Measurements from ENCODE around the gene KRT71.
"Not testable (repeated sequence)": the region's sequence is repeated elsewhere in the genome, so short reads cannot be mapped to it uniquely, and the experiment has no call there.

Gene KRT71

GRCh38 chr12:52519826-52520662 is 32.9 kb downstream of the KRT71 start, which contains the start of gene KRT5:
Gene KRT5, minus strand, starts transcription at chr12:52520394. Its CDS starts 98 bp downstream, at chr12:52520296.
- no peak for DNase-seq (ENCODE audit: low spot score)

DNA sequence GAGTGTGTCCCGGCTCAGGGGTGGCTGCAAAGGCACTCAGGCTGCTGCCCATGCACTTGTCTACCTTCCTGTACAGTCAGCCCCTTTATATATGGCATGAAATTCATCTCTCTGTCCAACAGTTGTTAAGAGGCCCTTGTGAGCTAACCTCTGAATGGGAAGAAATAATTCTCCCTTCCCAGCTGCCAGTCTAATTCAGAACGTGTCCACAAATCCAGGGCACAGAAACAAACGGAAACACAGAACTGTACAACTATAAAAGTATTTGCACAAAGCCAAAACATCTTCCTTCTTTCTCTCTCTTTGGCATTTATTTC is 33.6 kb downstream of the KRT71 start:
- DNase-seq (ENCODE audit: low spot score), result no peak

GRCh38 chr12:52518574-52519386 is 34.2 kb downstream of the KRT71 start:
- no peak for DNase-seq (ENCODE audit: low spot score)

DNA sequence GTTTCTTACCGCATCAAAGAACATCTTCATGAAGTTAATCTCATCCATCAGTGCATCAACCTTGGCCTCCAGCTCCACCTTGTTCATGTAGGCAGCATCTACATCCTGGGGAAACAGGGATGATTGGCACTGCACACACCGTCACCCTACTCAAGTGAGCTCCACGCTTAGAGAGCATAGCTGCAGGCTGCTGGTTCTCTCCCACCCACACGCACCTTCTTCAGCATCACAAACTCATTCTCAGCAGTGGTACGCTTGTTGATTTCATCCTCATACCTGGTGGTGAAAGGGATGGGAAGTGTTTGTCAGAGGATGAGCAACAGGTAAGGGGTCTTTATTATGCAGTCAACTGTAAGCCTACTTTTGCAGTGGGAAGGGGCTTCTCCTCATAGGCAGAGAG is 35.1 kb downstream of the KRT71 start:
- DNase-seq (ENCODE audit: low spot score), result no peak

- no peak for DNase-seq (ENCODE audit: low spot score)
Measured at GRCh38 chr12:52517005-52517835, 35.7 kb downstream of the KRT71 start.

DNA sequence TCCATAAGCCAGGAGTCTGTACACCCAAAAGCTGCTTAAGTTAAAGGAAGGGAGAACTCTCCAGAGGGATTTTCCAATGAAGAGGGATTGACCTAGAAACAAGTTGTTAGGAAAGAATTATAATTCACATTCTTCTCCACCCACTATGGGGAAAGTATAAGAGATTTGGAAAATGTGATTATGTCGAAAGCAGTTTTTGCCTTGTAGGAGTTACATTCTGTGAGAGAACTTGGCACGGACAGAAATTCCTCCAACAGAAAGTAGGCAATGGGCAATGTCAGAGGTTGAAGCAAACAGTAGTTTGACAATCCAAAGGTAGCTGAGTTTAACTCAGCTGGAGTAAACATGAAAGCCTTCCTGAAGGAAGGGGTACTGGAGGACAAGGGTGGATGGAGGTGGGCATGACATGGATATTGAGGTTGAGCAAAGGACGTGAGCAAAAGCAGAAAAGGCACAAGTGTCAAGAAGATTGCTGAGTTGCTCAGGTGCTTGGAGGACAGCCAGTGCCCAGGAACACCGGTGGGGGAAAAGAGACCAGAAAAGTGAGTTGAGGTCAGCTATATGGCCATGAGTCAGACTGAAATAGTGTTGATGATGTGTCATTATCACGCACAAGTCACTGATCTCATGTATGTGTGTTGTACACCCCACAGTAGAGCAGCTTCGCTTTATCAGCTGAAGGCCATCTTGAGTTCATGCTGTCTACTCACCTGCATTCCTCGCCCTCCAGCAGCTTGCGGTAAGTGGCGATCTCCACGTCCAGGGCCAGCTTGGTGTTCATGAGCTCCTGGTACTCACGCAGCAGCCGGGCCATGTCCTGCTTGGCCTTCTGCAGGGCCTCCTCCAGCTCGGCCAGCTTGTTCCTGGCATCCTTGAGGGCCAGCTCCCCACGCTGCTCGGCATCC is 36.8 kb downstream of the KRT71 start:
- no peak for DNase-seq (ENCODE audit: low spot score)

GRCh38 chr12:52515319-52515646 is 37.7 kb downstream of the KRT71 start:
- no peak for DNase-seq (ENCODE audit: low spot score)

DNA sequence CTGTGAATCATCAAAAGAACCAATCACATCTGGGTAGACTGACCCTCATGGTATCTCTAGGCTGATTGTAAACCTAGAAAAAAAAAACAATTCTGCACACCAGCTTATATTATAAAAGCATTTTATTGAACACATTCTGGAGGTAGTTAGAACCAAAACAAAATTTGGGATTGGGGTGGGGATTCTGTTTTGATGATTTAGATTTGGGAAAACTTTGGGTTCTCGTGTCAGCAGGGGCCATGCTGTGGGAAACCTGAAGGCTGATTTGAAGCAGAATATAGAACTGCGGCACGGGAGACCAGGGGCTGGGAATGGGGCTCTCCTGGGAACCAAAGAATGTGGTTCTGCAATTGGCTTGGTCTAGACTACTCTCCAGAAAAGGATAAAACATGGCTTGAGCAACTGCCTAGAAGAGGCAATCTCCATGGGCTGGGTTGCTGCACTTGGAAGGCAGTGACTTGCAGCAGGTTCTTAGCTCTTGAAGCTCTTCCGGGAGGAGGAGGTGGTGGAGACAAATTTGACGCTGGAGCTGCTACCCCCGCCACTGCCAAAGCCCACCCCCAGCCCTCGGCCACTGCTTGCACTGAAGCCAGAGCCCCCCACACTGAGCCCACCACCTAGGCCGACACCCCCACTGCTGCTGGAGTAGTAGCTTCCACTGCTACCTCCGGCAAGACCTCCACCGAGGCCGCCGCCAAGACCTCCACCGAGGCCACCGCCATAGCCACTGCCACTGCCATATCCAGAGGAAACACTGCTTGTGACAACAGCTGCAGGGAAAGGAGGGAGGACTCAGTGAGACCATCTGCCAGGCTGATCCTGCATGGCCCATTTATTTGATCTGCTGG is 38.2 kb downstream of the KRT71 start:
- DNase-seq (ENCODE audit: low spot score), result no peak

- no peak for DNase-seq (ENCODE audit: low spot score)
Measured at GRCh38 chr12:52513736-52514135, 39.2 kb downstream of the KRT71 start.

DNA sequence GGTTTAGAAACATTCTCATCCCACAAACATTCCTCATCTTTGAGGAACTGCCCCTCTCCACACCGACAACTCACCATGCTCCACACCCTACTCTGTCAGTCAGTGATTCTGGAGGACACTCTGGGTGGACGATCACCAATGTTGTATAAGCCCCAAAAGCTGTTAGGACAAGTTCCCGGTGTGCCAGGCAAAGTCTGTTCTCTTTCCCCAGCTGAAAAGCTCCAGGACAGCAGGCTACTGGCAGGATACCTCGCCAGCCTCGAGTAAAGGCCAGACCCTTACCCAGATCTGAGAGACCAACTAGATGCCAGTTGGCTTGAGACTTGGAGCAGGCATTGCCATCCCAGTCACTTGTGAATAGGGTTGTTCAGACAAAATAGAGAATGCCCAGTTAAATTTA is 44.7 kb downstream of the KRT71 start:
- DNase-seq (ENCODE audit: low spot score), result no peak

- peak; percentile 75 for DNase-seq (ENCODE audit: low spot score)
Measured at GRCh38 chr12:52506858-52507715, 45.9 kb downstream of the KRT71 start.

GRCh38 chr12:52502877-52503276 is 50.1 kb downstream of the KRT71 start:
- DNase-seq (ENCODE audit: low spot score), result no peak

- no peak for DNase-seq (ENCODE audit: low spot score)
Measured at GRCh38 chr12:52501490-52501889, 51.5 kb downstream of the KRT71 start.

DNA sequence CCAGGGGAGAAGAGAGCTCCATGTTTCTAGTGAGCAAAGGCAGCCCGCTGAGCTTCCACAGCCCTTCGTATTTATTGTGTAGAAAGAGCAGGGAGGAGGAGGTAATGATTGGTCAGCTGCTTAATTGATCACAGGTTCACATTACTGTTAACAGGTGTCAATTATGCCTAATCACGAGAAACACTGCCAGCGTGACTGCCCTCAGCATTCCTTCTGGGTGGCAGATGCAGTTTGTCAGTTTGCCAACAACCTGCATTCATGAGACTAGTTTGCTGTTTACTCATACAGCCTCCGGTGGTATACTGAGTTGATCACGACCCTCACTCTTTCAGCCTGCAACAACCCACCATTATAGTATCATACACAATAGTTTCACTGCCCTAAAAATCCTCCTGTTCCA is 52.4 kb downstream of the KRT71 start:
- not testable (repeated sequence) for DNase-seq (ENCODE audit: low spot score)

DNA sequence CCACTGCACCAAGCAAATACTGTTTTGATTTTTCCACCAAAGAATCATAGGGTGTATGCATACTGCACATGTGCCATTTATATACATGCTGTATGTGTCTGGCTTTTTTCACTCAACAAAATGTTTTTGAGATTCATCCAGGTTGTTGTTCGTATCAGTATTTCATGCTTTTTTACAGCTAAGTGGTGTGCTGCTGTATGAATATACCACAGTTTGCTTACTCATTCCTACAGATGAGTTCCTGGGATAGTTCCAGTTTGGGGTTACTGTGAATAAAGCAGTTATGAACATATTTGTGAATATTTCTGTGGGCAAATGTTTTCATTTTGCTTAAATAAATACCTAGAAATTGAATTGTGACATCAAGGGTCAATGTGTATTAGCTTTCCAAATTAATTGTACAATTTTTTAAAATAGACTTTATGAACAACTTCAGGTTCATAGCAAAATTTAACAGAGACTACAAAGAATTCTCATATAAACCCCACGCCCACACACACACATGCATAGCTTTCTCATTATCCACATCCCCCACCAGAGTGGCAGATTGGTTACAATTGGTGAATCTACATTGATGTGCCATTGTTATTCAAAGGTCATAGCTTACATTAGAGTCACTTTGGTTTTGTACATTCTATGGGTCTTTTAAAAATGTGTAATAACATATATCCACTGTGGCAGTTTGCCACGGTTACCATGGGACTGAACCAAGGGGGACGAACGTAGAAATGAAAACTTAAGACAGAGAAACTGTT is 53.0 kb downstream of the KRT71 start:
- DNase-seq (ENCODE audit: low spot score), result no peak

DNA sequence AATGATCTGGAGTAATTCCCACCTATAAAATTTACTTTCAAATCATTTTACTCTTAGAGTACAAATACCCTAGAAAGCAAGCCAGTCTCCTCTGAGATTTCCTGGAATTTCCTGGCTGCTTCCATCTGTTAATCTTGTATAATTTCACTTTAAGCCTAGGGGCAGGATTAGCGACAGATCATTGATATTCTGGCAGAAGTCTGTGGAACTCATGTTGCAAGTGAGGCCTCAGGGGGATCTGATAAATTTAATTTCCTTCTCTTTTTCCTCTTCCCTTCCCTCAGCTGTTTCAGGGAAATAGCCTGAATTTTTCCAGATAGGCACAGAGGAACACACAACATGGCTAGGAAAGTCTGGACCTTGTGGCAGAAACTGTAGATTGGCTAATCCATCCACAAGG is 54.0 kb downstream of the KRT71 start:
- no peak for DNase-seq (ENCODE audit: low spot score)

GRCh38 chr12:52497975-52498374 is 55.0 kb downstream of the KRT71 start:
- DNase-seq (ENCODE audit: low spot score), result no peak

DNA sequence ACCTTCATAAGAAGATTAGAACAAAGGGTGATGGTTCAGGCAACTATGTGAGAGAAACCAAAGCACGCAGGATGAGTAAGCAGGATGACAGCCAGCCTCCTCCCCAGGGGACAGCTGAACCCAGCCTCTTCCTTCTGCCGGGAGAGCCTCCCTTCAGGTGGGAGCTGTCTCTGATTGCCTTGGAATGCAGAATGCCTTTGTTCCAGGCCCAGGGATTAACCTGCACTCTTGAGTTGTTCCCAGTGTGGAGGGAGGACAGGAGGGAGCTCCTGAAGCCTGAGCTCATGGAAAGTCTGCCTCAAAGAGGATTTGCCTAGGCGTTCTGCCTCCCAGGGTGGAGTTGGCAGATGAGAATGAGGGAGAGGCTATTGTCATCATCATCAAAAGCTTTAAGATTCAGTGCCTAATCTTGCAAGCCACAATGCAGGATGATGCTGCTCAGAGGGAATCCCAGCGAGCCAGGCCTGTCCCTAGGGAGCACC is 56.3 kb downstream of the KRT71 start:
- peak; percentile 75 for DNase-seq (ENCODE audit: low spot score)

GRCh38 chr12:52496054-52496453 is 56.9 kb downstream of the KRT71 start:
- peak; percentile 31 for DNase-seq (ENCODE audit: low spot score)
